ENCODE results near the gene MIPOL1.

- TF ChIP-seq, protein P1, sequence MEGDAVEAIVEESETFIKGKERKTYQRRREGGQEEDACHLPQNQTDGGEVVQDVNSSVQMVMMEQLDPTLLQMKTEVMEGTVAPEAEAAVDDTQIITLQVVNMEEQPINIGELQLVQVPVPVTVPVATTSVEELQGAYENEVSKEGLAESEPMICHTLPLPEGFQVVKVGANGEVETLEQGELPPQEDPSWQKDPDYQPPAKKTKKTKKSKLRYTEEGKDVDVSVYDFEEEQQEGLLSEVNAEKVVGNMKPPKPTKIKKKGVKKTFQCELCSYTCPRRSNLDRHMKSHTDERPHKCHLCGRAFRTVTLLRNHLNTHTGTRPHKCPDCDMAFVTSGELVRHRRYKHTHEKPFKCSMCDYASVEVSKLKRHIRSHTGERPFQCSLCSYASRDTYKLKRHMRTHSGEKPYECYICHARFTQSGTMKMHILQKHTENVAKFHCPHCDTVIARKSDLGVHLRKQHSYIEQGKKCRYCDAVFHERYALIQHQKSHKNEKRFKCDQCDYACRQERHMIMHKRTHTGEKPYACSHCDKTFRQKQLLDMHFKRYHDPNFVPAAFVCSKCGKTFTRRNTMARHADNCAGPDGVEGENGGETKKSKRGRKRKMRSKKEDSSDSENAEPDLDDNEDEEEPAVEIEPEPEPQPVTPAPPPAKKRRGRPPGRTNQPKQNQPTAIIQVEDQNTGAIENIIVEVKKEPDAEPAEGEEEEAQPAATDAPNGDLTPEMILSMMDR (conservative IDR thresholded peaks at IDR 0.05) = no peak
- no peak for TF ChIP-seq EZH2 (IDR thresholded peaks at IDR 0.05; ENCODE audit: low read depth)
Measured at GRCh38 chr14:37416264-37416663, 218.5 kb downstream of the MIPOL1 start.
